Measurements from ENCODE around the gene MOSPD3. TPM values are rescaled to one million over a fixed set of nuclear protein-coding genes. Genes with fewer than 3 reads are reported as not detected.

Gene MOSPD3
- total and polyA plus RNA-seq, 2 donors (not counting 3 experiments of a cell fraction or from before 2014, with no cell fraction given): 24.4 to 40.7 TPM

DNA sequence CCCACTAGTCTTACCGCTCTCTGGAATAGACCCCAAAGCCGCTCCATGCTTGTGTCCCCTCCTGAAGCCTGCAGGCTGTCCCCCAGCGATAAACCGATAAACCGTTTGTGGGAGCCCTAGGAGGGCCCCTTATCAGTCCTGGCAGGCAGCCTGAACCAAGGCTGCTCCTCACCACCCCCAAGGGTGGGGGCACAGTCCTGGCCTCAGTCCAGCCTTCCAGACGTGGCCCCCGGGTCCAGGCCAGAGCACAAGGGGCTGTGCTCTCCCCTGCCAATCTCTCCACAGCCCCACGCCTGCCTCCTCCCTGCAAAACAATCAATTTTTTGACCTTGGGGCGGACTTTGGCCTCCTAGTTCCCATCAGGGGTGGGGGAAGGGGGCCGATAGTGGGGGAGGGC is 29.1 kb downstream of the MOSPD3 start, which contains the start of gene TFR2:
TFR2 (minus strand) TSS at position 90 of the 397 bp plus-strand sequence; CDS start at position 47, 43 bp downstream.
- intact Hi-C loops (cut with micrococcal nuclease): no loop called here
- TF ChIP-seq MYC (IDR thresholded peaks at IDR 0.05; ENCODE audit: low read depth, low read length): no peak
- TF ChIP-seq CTCF (IDR thresholded peaks at IDR 0.05; ENCODE audit: extremely low read depth in 1 of 2, insufficient read depth in 1 of 2, low read depth in 1 of 2, low read length in 2 of 2): no peak
- TF ChIP-seq, protein P1, sequence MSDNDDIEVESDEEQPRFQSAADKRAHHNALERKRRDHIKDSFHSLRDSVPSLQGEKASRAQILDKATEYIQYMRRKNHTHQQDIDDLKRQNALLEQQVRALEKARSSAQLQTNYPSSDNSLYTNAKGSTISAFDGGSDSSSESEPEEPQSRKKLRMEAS (IDR thresholded peaks at IDR 0.05; ENCODE audit: insufficient read depth, insufficient read length): no peak
- no peak for TF ChIP-seq POLR2AphosphoS5 (IDR thresholded peaks at IDR 0.05; ENCODE audit: insufficient read depth, low read depth, low read length)
- no peak for TF ChIP-seq POLR2A (IDR thresholded peaks at IDR 0.05; ENCODE audit: low read depth, low read length)
- no peak for TF ChIP-seq FOS (IDR thresholded peaks at IDR 0.05; ENCODE audit: borderline replicate concordance, insufficient read depth, low read length)
- TF ChIP-seq GATA2 (IDR thresholded peaks at IDR 0.05; ENCODE audit: insufficient read depth, insufficient read length, low read depth, low read length): no peak
- no peak for TF ChIP-seq EZH2 (IDR thresholded peaks at IDR 0.05; ENCODE audit: borderline replicate concordance, low read depth, low read length, severe bottlenecking)
- TF ChIP-seq JUN (IDR thresholded peaks at IDR 0.05; ENCODE audit: borderline replicate concordance, insufficient read depth, insufficient read length, low read depth): no peak
- Histone ChIP-seq H3K4me2 (ENCODE audit: insufficient read depth, low read length) (no peak within 1 kb of the TSS), H3K36me3 (ENCODE audit: control insufficient read depth in 2 of 2, extremely low read depth in 1 of 2, insufficient read depth in 2 of 2, low read length in 2 of 2) (no peaks in the 10 kb centered on the region), H4K20me1 (replicated peaks; ENCODE audit: control insufficient read depth, extremely low read depth, insufficient read depth, low read length) (no peaks in the 10 kb centered on the region), H2AFZ (ENCODE audit: low read depth, low read length) (no peak within 1 kb of the TSS), H3K4me1 (ENCODE audit: control insufficient read depth, extremely low read depth, insufficient read depth, low read length) (no peaks in the 10 kb centered on the region), H3K9me1 (replicated peaks; ENCODE audit: control insufficient read depth, extremely low read depth, insufficient read depth, low read length) (no peaks in the 10 kb centered on the region), H3K27ac (ENCODE audit: insufficient read depth, low read depth, low read length) (no peak within 1 kb of the TSS), H3K4me3 (replicated peaks in 1 of 3; ENCODE audit: insufficient read depth in 1 of 3, low read depth in 1 of 3, low read length in 3 of 3) (no peak within 1 kb of the TSS), H3K9ac (replicated peaks; ENCODE audit: extremely low read depth, insufficient read depth, low read length) (no peak within 1 kb of the TSS), H3K27me3 (ENCODE audit: control insufficient read depth in 2 of 2, insufficient read depth in 2 of 2, low read length in 2 of 2) (no peaks in the 10 kb centered on the region), H3K79me2 (ENCODE audit: control insufficient read depth, insufficient read depth, low read length) (no peaks in the 10 kb centered on the region), H3K9me3 (replicated peaks; ENCODE audit: control insufficient read depth, insufficient read depth, low read length) (no peaks in the 10 kb centered on the region)
- no TSS peak for BruUV-seq (replicated peaks)
- CTCF ChIA-PET: no interaction called here
- POLR2A ChIA-PET: no interaction called here
- DNase-seq (ENCODE audit: low read depth, low spot score) (no peak), FAIRE-seq (no peak)
- dilution Hi-C loops (cut with MboI; ENCODE audit: extremely low pct_ligation_motif_present, low sequenced_read_pairs): no loop called here

Measured in endothelial cell of umbilical vein (primary cell).